GM21786 (cell line): Measurements from ENCODE around the gene ZNF165.
"Not testable (repeated sequence)": the region's sequence is repeated elsewhere in the genome, so short reads cannot be mapped to it uniquely, and the experiment has no call there.

Experiments used
- ATAC-seq: cut with Tn5 transposase; IDR thresholded peaks from one replicate; pipeline ENCODE4 v1.9.1; 2021; ENCODE audit not compliant: unreplicated experiment

Gene ZNF165

GRCh38 chr6:28121876-28122275, 41.5 kb downstream of the ZNF165 start:
- no peak for ATAC-seq

GRCh38 chr6:28122283-28122682, 41.9 kb downstream of the ZNF165 start:
- not testable (repeated sequence) for ATAC-seq

- peak; percentile 95 for ATAC-seq
These were observed 44.1 kb downstream of the ZNF165 start, which contains the start of gene ZSCAN16 for GRCh38 chr6:28124350-28124970. Gene ZSCAN16 (plus strand): TSS chr6:28124609. CDS start chr6:28125444, 835 bp downstream.

GRCh38 chr6:28124971-28125353, 44.6 kb downstream of the ZNF165 start:
- ATAC-seq: peak; percentile 7

GRCh38 chr6:28125401-28125800, 45.0 kb downstream of the ZNF165 start:
- no peak for ATAC-seq

- no peak for ATAC-seq
These were observed 53.6 kb downstream of the ZNF165 start for GRCh38 chr6:28134015-28134414.

- no peak for ATAC-seq
These were observed 54.3 kb downstream of the ZNF165 start for GRCh38 chr6:28134716-28135115.

- ATAC-seq: no peak
These were observed 55.0 kb downstream of the ZNF165 start for GRCh38 chr6:28135393-28135792.

GRCh38 chr6:28136585-28137504, 56.5 kb downstream of the ZNF165 start:
- peak; percentile 45 for ATAC-seq

GRCh38 chr6:28137505-28137981, 57.2 kb downstream of the ZNF165 start:
- no peak for ATAC-seq
